Daoy (cell line): ENCODE data around the gene RBP5. TPM values are rescaled to one million over a fixed set of nuclear protein-coding genes. Genes with fewer than 3 reads are reported as not detected.

Experiments used
- DNase-seq: peaks from one replicate; pipeline ENCODE4 v3.0.0-alpha.2; 2015; ENCODE audit warnings: low read depth
- total RNA-seq: library from RNA; depleted of rRNA; stranded (reverse); fragments of >200 nt; shearing (Covaris generic); gene quantifications from 2 replicates; pipeline ENCODE4 v1.2.3, GENCODE V29; 2014

RBP5 gene
- total RNA-seq, 1 experiment from 2014 or later: 0.46 TPM

DNA sequence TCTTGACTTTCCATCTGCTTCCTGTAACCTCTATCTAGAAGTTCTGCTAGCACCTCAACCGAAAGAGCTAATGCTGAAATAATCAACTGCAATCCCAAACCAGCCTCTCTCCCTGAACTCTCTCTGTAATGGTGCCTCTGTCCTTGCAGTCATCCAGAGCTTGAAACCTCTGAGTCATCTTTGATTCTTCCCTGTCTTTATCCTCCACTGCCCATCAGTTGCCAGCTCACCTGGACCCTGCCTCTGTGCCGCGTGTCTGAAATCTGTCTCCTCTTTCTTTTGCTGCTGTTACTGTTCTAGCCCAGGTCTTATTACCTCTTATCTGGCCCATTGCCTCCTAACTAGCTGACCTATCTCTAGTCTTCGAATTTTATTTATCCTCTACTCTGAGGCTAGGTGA is 17.0 kb upstream of the RBP5 start:
- no peak for DNase-seq

DNA sequence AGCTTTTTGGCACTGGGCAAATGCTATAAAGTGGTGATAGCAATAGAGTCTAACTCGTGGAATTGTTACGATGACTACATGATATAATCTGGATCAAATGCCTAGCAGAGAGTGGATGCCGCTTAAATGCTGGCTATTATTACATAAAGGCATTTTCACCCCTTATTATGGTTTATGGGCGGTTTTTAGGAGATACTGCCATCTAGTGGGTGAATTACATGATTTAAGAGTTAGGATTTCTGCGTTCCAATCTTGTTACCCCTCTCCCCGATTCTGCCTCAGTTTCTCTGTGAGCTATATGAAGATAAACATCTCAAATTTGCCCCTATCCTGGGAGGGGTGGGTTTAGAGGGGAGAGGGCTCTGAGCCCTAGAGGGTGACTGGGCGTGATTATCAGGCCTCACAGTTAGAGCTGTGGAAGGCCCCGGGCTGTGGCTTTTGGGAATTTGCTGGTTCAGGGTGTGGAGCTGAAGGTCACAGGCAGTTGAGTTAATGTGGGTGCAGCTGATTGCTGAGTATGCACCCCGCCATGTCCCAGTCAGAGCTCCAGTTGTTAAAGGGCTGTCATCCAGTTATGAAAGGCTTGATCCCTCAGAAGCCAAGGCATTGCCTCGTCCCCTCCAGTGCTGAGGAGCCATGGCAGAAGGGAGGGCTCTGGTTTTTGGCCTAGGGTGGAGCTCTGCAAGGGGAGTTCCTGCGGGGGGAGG is 15.9 kb upstream of the RBP5 start:
- no peak for DNase-seq

DNA sequence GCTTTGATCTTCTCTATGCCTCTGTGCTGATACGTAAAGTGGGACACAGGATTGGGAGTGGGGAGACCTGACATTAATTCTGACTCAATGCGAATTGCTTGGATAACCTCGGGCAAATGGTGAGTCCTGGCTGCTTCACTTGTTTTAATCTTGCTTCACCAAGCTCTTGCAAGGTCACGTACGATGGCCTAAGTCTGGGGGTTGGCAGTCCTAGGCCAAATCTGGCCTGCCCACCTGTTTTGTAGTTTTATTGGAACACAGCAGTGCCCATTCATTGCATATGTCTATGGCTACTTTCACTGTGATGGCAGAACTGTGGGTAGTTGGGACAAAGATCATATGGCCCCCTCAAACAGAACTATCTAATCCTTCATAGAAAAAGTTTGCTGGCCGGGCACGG is 14.9 kb upstream of the RBP5 start:
- DNase-seq: no peak

DNA sequence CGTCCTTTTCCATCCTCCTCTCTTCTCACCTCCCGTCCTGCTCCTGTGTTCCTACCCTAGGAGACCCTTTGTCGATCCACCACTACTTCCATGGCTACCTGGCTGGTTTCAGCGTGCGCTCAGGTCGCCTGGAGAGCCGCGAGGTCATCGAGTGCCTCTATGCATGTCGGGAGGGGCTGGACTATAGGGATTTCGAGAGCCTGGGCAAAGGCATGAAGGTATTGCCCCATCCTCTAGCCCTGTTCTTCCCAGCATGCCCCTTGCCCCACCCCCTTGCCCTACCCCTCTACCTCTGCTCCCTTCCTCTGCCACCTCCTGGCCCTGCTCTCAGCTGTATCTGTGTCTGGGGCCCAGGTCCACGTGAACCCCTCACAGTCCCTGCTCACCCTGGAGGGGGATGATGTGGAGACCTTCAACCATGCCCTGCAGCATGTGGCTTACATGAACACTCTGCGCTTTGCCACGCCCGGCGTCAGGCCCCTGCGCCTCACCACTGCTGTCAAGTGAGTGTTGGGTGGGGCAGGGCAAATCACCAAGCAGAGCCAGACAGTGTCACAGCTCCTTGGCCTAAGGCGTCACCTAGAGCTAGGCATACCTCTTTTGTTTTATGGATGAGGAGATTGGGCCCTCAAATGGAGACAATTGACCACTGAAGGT is 14.2 kb upstream of the RBP5 start:
- no peak for DNase-seq

DNA sequence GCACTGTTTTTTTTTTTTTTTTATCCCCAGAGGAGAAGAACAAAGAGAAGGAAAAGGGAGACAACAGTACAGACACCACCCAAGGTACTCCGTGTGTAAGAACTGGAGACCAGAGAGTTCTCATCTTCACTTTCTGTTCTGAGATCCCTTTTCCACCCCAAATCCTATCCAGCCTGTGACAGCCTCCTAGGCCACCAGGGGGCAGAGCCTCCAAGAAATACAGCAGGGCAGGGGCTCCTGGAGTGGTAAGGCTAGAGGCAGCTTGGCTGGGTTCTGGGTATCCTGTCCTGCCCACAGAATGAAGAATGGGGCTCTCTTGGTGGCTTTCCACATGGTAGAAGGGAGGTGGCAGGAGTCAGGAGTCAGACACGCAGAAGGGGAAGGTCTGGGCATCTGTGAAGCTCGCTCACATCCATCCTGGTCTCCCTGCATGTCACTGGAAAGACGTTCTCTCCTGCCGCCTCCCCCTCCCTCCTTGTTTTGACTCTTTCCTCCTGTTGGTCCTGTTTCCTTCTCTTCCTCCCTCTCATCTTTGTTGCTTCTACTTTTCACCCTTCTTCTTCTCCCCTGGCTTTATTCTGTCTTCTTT is 13.5 kb upstream of the RBP5 start:
- DNase-seq: peak; percentile 60

DNA sequence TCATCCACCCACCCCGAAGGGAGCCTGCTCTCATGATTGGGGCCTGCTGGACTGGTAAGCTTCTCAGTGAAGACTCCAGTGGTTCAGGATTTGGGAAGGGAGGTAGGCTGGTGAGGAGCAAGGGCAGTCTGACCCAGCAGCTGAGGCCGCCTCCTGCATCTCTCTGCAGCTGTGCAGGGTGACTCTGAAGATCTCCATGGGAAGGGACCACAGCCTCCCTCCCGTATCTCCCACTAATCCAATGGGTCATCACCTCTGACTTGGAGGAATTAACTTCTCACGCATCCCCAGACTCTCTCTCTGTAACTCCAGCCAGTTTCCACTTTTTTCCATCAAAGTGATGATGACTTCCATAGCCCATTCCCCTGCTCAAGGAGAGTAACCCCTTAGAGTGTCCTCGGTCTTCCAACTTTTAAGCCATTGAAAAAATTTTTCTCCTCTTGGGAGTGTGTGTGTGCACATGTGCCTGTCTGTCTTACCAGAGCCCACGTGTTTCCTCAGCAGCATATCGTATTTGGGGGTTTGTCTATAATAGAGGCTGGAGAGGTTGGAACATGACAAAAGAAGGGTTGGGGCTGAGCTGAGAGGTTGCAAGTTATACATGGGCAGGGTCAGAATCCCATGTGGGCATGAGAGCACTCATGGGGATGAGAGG is 12.8 kb upstream of the RBP5 start:
- no peak for DNase-seq

DNA sequence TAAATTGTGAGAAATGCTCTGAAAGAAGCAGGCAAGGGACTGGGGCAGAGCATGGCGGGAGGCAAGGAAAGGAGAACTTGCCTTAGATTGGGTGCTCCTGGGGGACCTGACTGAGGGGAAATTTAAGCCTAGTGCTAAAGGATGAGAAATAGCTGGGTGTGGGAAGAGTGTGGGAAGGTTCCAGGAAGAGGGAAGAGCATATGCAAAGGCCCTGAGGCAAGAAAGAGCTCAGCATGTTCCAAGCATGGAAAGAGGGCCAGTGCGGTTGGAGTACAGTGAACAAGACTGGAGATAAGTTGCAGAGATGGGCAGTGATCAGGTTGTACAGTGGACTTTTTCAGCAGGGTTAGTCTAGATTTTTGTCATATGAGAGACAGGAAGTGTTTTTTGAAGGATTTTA is 10.5 kb upstream of the RBP5 start:
- DNase-seq: no peak

DNA sequence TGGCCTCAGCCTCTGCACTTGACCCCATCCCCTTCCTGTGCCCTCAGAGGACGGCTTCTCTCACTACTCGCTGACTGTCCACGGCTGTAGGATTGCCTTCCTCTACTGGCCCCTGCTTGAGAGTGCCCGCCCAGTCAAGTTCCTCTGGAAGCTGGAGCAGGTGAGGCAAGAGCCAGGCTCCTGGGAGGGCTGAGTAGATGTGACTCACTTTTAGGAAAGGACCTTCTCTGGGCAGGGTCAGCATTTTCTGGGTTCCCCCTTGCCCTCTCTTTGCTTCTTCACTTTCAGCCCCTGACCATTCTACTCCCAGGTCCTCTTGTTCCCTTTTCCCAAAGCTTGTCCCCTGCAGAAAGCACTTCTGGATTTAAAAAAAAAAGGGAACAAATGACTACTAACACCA is 9.2 kb upstream of the RBP5 start:
- no peak for DNase-seq

DNA sequence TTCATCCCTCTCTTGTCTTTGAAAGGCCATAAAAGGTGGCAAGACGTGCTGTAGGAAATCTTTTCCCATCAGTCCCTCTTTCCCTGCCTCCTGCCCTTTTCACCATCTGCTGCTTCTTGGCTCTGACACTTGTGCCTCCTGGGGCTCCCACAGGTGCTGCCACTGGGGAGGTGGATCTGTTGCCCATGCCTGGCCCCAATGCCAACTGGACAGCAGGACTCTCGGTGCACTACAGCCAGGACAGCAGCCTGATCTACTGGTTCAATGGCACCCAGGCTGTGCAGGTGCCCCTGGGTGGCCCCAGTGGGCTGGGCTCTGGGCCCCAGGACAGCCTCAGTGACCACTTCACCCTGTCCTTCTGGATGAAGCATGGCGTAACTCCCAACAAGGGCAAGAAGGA is 8.0 kb upstream of the RBP5 start:
- no peak for DNase-seq

DNA sequence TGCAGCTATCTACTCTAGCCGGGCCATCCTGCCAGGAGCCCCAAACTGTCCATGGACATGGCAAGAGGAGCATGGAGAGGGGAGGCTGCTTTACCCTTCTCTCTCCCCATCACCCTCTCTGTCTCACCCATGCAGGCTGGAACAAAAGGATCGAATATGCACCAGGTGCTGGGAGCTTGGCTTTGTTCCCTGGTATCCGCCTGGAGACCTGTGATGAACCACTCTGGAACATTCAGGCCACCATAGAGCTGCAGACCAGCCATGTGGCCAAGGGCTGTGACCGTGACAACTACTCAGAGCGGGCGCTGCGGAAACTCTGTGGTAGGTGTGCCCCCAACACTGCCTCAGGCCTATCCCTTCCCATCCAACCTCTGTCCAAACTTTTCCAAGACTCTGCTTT is 7.4 kb upstream of the RBP5 start:
- no peak for DNase-seq

DNA sequence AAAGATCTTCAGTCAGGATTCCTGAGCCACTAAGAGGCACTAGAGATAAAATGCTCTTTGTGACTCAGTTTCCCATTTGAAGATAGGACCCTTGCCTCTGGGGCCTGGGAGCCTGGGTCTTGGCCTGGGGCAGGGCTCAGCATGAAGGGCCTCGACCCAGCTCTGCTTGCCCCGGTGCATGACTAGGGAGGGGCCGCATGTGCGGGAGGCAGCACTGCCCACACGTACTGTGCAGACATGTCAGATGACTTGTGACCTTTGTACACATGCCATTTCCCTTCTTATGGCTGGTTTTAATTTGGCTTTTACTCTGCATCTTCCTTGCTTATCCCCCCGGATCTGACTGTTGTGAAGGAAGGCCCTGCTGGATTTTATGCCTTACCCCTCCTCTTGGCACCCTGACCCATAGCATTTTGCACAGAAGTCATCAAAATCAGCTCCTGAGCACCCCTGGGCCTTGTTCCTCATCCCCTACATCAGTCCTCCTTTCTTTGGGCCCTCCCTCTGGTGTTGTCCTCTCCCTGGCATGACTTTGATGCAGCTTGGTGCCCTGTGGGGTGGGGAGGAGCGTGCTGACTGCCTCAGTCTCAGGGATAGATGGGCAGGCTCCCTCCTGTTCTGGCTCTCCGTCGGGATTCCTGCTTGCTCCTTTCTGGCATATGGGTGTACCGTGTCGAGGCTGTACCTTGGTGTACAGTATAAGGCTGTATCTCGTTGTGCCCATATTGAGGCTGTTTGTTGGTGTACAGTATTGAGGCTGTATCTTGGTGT is 5.9 kb upstream of the RBP5 start:
- DNase-seq: no peak

DNA sequence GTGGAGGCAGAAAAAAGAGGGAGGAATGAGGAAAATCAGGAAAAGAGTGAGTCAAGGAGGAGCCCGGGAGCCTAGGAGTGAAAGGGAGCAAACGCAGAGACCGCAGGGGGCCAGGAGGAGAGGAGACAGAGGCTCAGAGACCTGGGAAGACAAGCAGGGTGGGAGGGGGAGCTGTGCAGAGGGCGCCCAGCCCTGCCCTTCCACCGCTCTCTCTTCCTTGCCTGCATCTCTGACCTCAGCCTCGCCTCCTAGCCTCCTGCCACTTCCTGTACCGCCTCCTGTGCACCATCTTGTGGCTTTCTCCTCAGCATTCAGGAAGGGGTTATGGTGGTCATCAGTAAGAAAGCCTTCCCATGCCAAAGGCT is 2.8 kb upstream of the RBP5 start:
- peak; percentile 37 for DNase-seq

DNA sequence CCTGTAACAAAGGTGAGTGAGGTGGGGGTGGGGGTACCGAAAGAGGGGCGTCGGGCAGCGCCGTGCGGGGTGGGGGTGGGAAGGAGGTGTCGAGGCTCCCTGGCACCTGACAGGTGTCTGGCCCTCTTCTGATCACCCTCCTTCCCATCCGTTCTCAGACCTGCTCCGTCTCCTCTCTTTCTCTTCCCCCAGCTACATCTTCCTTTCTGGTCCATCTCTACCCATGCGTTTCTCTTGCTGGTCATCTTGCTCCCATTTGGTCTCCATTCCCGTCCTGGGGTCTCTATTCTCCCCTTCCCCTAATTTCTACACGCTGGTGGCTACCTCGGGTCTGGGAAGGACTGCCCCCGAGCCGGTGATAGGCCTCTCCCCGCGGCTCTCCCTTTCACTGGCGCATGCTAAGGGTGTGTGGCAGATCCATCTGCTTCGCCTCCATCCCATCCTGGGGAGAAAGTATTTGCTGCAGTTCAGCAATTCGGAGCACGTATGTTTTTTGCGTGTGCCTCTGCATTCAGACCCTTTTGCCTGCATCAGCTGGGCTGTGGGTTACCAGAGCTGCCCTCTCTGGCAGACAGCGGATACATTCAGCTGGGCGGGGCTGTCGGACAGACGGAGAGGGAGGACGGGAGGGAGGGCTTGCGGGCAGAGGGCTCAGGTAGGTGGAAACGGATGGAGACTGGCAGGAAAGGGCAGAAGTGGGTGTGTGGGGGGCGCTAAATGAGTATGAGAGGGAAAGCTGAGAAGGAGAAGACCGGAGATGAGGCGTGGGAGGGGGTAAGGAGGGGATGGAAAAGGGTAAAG is 2.2 kb upstream of the RBP5 start:
- peak; percentile 66 for DNase-seq

DNA sequence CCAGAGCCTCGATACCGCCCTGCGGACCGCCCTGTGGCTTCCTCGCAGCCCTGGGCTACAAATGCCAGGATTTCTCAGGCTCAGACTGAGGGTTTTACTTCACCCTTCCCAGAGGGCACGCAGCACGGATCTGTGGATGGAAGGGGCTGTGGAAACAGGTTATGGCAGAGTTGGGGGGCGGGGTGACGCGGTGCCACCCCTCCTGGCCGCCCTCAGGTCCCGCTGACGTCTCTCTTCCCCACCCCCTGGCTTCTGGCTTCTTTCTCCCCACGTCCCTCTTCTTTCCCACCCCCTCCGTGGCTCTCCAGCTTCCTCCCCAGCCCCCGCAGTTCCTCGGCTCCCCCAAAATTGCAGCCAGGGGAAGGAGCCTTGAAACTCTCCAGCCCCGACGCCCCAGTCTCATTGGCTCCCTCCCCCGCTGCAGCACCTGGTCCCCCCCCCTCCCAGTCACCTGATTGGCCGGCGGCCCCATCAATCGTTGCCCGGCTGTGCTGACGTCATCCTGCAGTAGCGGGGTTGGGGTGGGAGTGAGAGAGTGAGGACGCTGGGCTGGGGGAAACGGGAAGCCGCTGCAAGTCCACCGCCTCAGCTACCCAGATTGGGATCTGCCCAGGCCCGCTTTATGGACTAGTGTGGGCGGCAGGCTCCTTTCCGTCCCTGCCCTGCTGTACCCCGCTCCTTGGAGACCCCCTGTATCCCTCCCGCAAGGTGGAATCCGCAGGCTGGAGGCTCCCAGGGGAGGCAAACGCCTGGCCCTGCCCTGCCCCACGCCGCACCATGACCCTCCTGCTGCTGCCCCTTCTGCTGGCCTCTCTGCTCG is 1.4 kb upstream of the RBP5 start, which contains the start of gene CLSTN3:
CLSTN3 (plus strand) TSS at position 500 of the 820 bp plus-strand sequence; CDS start at position 778, 278 bp downstream.
- peak; percentile 87 for DNase-seq

DNA sequence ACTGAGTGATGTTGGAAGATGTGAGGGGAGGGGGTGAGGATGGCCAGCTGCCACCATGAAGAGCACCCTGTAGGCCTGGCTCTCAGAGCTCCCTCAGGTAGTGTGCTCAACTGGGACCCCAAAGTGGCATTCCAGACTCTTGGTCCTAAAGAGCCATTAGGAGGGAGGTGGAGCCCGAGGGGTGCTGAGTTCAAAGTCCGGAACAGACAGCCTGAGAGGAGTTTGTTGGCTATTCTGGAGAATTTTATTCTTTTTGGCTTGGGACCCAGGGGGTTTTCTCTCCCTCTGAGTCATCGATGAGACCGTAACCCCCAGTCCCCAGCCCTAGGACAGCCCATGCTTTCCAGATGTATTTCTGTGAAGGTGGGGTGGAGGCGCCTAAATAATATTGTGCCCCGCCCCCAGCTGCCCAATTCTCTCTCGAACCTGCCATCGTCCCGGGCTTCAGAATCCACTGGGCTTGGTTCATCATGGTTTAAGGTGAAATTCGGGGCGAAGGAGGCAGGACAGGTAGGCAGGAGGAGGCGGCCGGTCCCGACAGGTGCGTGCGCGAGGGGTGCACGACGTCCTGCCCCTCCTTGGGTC is 690 bp upstream of the RBP5 start:
- no peak for DNase-seq

DNA sequence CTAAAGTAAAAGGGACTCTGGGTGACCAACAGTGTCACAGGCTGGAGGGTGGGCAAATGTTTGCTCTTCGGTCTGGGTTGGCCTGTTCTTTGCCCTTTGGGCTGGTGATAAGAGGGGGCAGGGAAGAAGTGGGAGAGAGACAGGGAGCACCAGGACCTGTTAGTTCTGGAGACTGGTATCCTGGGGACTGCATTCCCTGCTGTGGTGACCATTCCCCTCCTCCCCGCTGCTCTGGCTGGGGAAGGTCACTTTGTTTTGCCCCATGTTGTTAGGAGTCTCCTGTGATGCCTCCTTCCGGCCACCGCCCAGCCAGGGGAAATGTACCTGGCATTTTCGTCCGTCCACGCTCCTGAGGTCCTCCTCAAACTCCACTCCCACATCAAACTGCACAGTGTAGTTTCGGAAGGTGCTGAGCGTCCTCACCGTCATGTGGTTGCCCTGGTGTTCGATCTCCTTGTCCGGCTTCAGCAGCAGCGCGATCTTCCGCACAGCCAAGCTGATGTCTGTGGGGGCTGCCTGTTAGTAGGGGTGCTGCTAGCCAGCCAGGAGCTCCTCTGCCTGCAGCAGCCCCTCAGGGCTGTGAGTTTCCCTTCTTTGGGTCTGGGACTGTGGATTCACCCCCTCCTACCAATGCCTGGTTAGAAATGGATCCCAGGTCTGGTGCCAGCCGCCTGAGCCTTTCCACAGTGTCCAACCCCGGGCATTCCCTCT is 618 bp downstream of the RBP5 start:
- no peak for DNase-seq

DNA sequence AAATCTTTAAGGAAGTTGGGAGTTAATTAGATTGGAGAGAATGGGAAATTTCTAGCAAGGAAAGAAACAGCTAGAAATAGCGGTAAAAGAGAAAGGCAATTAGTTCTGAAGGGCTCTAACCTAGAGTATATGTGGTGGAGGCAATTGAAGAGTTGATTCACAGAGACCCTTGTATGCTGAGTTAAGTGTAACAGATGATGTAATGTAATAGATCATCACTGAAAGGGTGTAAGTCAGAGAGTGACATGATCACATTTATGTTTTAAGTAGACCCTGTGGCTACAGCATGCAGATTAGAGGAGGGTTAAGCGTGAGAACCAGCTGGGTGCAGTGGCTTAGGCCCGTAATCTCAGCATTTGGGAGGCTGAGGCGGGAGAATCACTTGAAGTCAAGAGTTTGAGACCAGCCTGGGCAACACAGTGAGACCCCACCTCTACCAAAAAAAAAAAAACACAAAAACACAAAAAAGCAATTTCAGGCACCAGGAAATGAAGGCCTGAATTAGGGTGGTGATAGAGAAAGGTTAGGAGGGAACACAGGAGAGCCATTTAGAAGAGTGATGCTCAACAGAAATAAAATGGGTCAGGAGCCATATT is 3.0 kb downstream of the RBP5 start:
- DNase-seq: no peak

DNA sequence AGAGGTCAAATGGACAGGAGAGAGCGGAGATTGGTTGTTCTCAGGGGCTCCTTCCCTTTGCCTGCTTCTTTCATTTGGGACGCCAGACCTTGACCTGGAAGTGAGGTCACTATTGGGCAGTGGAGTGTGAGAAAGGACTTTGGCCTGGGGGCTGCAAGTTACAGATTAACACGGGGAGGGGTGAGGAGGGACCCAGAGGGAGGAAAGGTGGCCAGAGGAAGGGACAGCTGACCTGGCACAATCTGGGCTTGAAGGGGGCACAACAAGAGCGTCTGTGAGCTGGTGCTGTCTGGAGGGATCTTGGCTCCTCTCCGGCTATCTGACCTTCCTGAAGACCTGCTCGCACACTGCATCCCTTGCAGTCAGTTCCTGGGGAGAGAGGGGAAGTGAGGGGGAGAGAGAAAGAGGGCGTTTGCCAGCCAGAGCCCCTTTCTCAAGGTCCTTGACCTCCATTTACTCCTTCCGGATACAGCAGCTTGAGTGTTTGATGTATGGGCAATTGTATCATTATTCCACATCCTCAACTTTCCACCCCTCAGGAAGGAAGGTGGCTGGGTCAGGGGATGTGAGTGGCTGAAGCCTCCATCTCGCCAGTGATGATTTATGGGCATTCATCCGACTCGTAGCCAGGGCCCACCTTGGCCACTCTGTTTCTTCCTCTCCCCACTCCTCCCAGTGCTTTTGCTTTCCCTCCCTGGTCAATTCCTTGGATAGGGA is 4.7 kb downstream of the RBP5 start:
- no peak for DNase-seq
